WTC11 (cell line): ENCODE data around the gene TAF3. TPM values are rescaled to one million over a fixed set of nuclear protein-coding genes. Genes with fewer than 3 reads are reported as not detected.

Source experiments
- ATAC-seq: fragments of 200-7000 bp; cut with Tn5 transposase; 2 replicates; pipeline ENCODE4 v1.10.0; 2021; ENCODE audit warnings: mild to moderate bottlenecking, moderate library complexity
- CTCF ChIA-PET: fragments of 300-600 bp; sonication (Branson Sonifier 250); formaldehyde crosslinking; loops from one replicate; lab custom pipeline; 2021; ENCODE audit warnings: antibody characterized with exemption; lab: Charles Lee
- POLR2A ChIA-PET: fragments of 350-600 bp; sonication (Branson Sonifier 250); formaldehyde crosslinking; loops from one replicate; lab custom pipeline; 2021; ENCODE audit warnings: antibody characterized with exemption; lab: Charles Lee
- DNase-seq: peaks from one replicate; pipeline ENCODE4 v3.0.0; 2021; ENCODE audit warnings: low spot score
- H3K27ac Mint-ChIP-seq: 2 replicates; pipeline ENCODE4 v1.8.0; 2021; ENCODE audit warnings: mixed read lengths
- H3K27me3 Mint-ChIP-seq: 2 replicates; pipeline ENCODE4 v1.8.0; 2021; ENCODE audit warnings: low read depth, mild to moderate bottlenecking, moderate library complexity, mixed read lengths
- H3K36me3 Mint-ChIP-seq: 2 replicates; pipeline ENCODE4 v1.8.0; 2021; ENCODE audit warnings: mixed read lengths
- H3K4me1 Mint-ChIP-seq: 2 replicates; pipeline ENCODE4 v1.8.0; 2022; ENCODE audit warnings: mixed read lengths
- H3K4me3 Mint-ChIP-seq: 2 replicates; pipeline ENCODE4 v1.8.0; 2021; ENCODE audit warnings: mild to moderate bottlenecking, moderate library complexity, mixed read lengths
- H3K9me3 Mint-ChIP-seq: 2 replicates; pipeline ENCODE4 v1.8.0; 2021; ENCODE audit warnings: mixed read lengths
- AFF4 ChIP-seq: sonication (generic); formaldehyde crosslinking; IDR thresholded peaks from 2 replicates; pipeline ENCODE4 v1.8.1; 2023; ENCODE audit warnings: mild to moderate bottlenecking, missing genetic modification reagents, borderline replicate concordance
- ATF6 ChIP-seq: sonication (generic); formaldehyde crosslinking; IDR thresholded peaks from 2 replicates; pipeline ENCODE4 v1.8.1; 2023; ENCODE audit warnings: mild to moderate bottlenecking, missing genetic modification reagents
- FOXP1 ChIP-seq: sonication (generic); formaldehyde crosslinking; IDR thresholded peaks from 2 replicates; pipeline ENCODE4 v1.8.0; 2022; ENCODE audit warnings: missing genetic modification reagents, mild to moderate bottlenecking, moderate library complexity, borderline replicate concordance
- GRHL2 ChIP-seq: fragments of 250-450 bp; sonication (Bioruptor Pico); IDR thresholded peaks from 2 replicates; pipeline ENCODE4 v1.8.0; 2022; ENCODE audit warnings: mild to moderate bottlenecking, moderate library complexity; ENCODE audit not compliant: insufficient replicate concordance, severe bottlenecking
- IRF1 ChIP-seq: sonication (generic); formaldehyde crosslinking; IDR thresholded peaks from 2 replicates; pipeline ENCODE4 v1.8.0; 2023; ENCODE audit warnings: missing genetic modification reagents
- NFYB ChIP-seq: sonication (generic); formaldehyde crosslinking; conservative IDR thresholded peaks from 2 replicates; pipeline ENCODE4 v1.8.0; 2022; ENCODE audit warnings: low read depth, missing genetic modification reagents
- OVOL2 ChIP-seq: fragments of 250-450 bp; sonication (Bioruptor Pico); IDR thresholded peaks from 2 replicates; pipeline ENCODE4 v1.9.0; 2021; ENCODE audit warnings: mild to moderate bottlenecking, borderline replicate concordance
- TEAD1 ChIP-seq: sonication (generic); formaldehyde crosslinking; IDR thresholded peaks from 2 replicates; pipeline ENCODE4 v1.8.0; 2022; ENCODE audit warnings: mild to moderate bottlenecking, missing genetic modification reagents
- TP53 ChIP-seq: sonication (generic); formaldehyde crosslinking; IDR thresholded peaks from 2 replicates; pipeline ENCODE4 v1.8.1; 2023; ENCODE audit warnings: mild to moderate bottlenecking, missing genetic modification reagents
- USF2 ChIP-seq: sonication (generic); formaldehyde crosslinking; IDR thresholded peaks from 2 replicates; pipeline ENCODE4 v1.8.1; 2023; ENCODE audit warnings: mild to moderate bottlenecking, missing genetic modification reagents, moderate library complexity
- ZNF138 ChIP-seq: sonication (generic); formaldehyde crosslinking; conservative IDR thresholded peaks from 2 replicates; pipeline ENCODE4 v1.8.1; 2022; ENCODE audit warnings: mild to moderate bottlenecking, moderate library complexity, missing genetic modification reagents
- ZNF219 ChIP-seq: sonication (generic); formaldehyde crosslinking; IDR thresholded peaks from 2 replicates; pipeline ENCODE4 v1.8.0; 2023; ENCODE audit warnings: missing genetic modification reagents, mild to moderate bottlenecking, borderline replicate concordance
- ZNF232 ChIP-seq: sonication (generic); formaldehyde crosslinking; IDR thresholded peaks from 2 replicates; pipeline ENCODE4 v1.8.0; 2022; ENCODE audit warnings: mild to moderate bottlenecking, missing genetic modification reagents
- ZNF425 ChIP-seq: fragments of 250-450 bp; sonication (Bioruptor Pico); conservative IDR thresholded peaks from 2 replicates; pipeline ENCODE4 v1.9.0; 2021; ENCODE audit warnings: mild to moderate bottlenecking
- total RNA-seq: library from RNA; stranded (reverse); gene quantifications from 3 replicates; pipeline ENCODE4 v1.2.3, GENCODE V29; 2021

Gene TAF3
- total RNA-seq, 1 experiment from 2014 or later = 8.9 TPM

GRCh38 chr10:8037199-8037801 lies 219.0 kb downstream of the TAF3 start (continued):
- TF ChIP-seq ZNF425 = no peak
- no peak for TF ChIP-seq FOXP1 (CRISPR knock-in tag)
- no peak for TF ChIP-seq ZNF219
- no peak for TF ChIP-seq IRF1 (CRISPR knock-in tag)

GRCh38 chr10:8037941-8038894 lies 219.9 kb downstream of the TAF3 start:
- CTCF ChIA-PET = no interaction called here
- H3K4me3 Mint-ChIP-seq = no peak overlapping the region
- TF ChIP-seq AFF4 = no peak
- no peak for TF ChIP-seq USF2 (CRISPR knock-in tag)
- TF ChIP-seq NFYB = no peak
- no peak for TF ChIP-seq ZNF232 (CRISPR knock-in tag)
- no peak for TF ChIP-seq ZNF138 (CRISPR knock-in tag)
- TF ChIP-seq, all 79 proteins: peak for 0
- Mint-ChIP-seq H3K36me3 (peaks cover 2% of the 10 kb centered on the region; the same call in 1 of the 2 replicates), H3K4me1 (peaks cover 52% of the 10 kb centered on the region), H3K27ac (no peak overlapping the region), H3K9me3 (no peaks in the 10 kb centered on the region), H3K27me3 (peaks cover 100% of the 10 kb centered on the region)
- DNase-seq = no peak
- ATAC-seq = no peak
- POLR2A ChIA-PET = interaction anchor here (0.6 kb wide), 1 partner anchor 586 kb away, joined by 3 read pairs; no protein-coding TSS in a partner anchor

- Mint-ChIP-seq H3K9me3 (no peaks in the 10 kb centered on the region), H3K4me1 (peaks cover 62% of the 10 kb centered on the region), H3K4me3 (peak overlapping the region; percentile 19; the same call in 1 of the 2 replicates), H3K27ac (no peak overlapping the region), H3K36me3 (peaks cover 2% of the 10 kb centered on the region; the same call in 1 of the 2 replicates), H3K27me3 (peaks cover 100% of the 10 kb centered on the region)
- ATAC-seq (no peak; the same call in 1 of the 2 replicates), DNase-seq (no peak)
- TF ChIP-seq TEAD1 (CRISPR knock-in tag) (no peak), GRHL2 (CRISPR knock-in tag) (no peak), OVOL2 (CRISPR knock-in tag) (no peak), AFF4 (no peak), ZNF232 (CRISPR knock-in tag) (no peak), ATF6 (CRISPR knock-in tag) (no peak), TP53 (no peak)
- ChIA-PET POLR2A (no interaction called here), CTCF (no interaction called here)
These were observed 221.1 kb downstream of the TAF3 start for GRCh38 chr10:8039321-8039881.
